MM.1S (cell line): Measurements from ENCODE around the gene SHISA8.

Experiments
- CTCF ChIP-seq: fragments of 300-600 bp; sonication (generic); IDR thresholded peaks from 2 replicates; pipeline ENCODE4 v1.5.1; 2016; ENCODE audit warnings: antibody characterized with exemption, low read length, mixed read lengths
- EZH2 ChIP-seq: fragments of 300-600 bp; sonication (generic); optimal IDR thresholded peaks from 2 replicates; pipeline ENCODE3; 2017; ENCODE audit warnings: low read depth, mild to moderate bottlenecking, antibody characterized with exemption, low read length, mixed read lengths

GRCh38 chr22:41914611-41915034 lies 251 bp downstream of the SHISA8 start:
- no peak for TF ChIP-seq CTCF
- TF ChIP-seq EZH2: no peak
